ENCODE results near the gene CACNB4.
"Not testable (repeated sequence)": the region's sequence is repeated elsewhere in the genome, so short reads cannot be mapped to it uniquely, and the experiment has no call there.

CACNB4 gene

DNA sequence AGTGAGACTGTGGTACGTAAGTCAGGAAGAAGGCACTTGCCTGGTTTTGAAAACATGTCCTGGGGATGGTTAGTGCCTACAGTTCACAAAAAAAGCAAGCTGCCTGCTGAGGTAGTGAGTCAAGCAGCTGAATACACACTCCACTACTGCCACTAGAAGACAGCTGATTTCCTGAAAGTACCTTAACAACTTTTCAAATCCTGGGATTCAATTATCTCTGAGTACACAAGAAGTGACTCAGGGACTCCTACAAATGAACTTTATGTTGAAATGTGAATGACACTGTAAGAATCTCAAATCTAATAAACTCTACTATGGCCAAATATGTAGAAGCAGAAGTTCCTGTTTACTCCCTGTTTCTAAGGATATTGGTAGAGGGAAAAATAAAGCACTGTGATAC, 212.6 kb downstream of the CACNB4 start:
- peak; percentile 64 for DNase-seq

DNA sequence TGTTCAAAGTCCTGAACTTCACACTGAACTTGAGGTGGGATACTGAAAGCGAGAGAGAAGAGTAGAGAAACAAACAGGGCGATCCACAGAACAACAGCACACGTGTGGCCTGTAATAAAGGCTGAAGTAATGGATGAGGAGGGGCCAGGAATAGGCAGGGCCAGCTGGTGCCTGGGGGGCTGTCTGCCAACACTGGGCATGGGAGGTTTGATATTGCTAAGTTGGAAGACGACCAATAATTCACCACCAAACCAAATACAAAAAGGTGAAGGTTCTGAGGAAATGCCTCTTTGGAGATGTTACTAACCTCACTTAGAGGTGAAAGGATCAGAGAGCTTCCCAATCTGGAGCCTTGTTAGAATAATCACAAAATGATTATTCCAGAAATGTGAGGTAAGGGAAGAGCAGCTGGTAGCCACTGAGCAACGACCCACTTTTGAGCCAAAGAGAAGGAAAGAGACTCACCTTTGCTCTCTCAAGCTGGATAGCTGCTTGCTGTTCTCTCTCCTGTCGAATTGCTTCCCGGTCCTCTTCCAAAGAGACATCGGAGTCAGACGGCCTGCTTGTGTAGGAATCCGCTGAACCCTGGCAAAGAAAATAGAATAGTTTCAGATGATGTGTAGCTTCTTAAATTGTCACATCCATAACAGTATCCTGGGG, 215.9 kb downstream of the CACNB4 start:
- no peak for DNase-seq

DNA sequence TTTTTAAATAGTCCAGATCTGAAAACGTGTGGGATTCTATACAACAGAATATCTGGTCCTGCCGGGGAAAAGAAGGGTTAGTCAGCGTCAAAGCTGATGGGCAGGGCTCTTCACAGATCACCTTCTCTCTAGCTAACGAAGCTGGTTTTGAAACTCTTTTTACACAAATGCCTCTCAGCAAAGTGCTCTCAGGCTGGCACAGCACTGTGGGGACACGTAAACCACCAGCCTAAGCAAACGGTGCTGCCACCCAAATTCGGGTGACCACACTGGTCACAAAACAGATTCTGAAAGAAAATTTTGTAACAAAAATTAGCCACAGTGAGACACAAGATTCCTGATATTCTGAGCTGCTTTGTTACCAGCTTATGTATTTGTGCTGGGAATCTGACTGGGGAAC, 217.5 kb downstream of the CACNB4 start:
- DNase-seq: no peak

DNA sequence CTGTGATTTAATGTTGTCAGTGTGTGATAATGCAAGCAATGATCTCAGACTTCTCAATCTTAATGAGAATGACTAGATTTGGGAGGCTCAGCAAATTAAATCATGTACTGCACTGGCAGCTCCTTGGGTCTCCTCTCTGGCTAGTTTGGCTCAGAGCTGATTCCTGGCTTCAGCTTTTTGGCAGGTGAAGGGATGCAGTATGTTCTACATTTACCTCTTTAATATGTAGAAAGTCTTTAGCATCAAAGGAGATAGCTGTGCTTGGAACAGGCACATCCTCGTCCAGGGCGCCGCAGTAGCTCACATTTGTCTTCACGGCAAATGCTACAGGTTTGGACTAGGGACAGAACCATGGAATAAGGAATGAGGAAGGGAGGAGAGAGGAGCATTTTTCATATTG, 218.3 kb downstream of the CACNB4 start:
- no peak for DNase-seq

DNA sequence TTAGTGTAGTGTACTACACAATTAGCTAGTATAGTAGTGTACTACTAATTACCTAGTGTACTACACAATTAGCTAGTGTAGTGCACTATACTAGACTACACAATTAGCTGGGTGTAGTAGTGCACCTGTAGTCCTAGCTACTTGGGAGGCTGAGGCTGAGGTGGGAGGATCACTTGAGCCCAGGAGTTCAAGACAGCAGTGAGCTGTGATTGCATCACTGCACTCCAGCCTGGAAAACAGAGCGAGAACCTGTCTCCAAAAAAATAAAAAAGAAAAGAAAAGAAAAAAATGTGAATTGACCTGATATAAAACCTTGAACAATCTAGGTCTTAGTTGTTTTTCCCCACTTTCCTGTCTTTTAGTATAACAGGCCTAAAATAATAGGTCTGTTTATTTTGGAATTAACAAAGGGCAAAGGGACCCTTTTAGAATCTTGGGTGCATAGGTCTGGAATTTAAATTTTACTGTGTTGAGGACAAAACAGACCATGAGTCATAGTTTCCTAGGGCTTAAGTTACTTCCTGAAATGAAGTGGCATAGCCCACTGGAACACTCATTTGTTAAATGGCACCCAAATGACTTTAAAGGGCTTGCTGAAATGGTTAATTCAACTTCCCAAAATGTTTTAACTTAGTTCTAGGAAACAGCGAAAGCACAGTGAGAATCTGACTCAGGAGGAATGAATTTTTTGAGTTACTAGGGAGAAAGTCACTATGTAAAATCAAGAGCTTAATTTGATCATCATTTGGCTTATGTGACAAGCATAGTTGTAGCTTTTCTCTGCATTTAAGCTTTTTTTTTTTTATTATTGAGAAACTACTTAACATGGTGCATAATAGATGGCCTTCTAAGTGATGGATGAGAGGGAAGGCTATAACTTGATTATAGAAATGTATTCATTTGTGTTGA, 219.9 kb downstream of the CACNB4 start:
- DNase-seq: no peak

DNA sequence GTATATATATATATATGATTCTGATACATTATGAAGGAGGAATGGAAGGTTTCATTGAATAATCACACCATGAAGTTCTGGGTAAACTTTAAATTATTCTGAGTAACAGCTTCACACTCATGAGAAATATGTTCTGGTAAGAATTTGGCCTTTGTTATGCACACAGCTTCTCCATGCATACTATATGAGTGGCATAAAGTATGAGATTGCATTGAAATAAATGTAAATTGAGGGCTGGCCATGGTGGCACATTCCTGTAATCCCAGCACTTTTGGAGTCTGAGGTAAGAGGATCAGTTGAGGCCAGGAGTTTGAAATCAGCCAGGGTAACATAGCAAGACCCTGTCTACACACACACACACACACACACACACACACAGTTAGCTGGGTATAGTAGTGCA, 220.6 kb downstream of the CACNB4 start:
- no peak for DNase-seq

DNA sequence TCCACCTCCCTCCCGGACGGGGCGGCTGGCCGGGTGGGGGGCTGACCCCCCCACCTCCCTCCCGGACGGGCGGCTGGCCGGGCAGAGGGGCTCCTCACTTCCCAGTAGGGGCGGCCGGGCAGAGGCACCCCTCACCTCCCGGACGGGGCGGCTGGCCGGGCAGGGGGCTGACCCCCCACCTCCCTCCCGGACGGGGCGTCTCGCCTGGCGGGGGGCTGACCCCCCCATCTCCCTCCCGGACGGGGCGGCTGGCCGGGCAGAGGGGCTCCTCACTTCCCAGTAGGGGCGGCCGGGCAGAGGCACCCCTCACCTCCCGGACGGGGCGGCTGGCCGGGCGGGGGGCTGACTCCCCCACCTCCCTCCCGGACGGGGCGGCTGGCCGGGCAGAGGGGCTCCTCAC, 223.2 kb downstream of the CACNB4 start:
- not testable (repeated sequence) for DNase-seq

DNA sequence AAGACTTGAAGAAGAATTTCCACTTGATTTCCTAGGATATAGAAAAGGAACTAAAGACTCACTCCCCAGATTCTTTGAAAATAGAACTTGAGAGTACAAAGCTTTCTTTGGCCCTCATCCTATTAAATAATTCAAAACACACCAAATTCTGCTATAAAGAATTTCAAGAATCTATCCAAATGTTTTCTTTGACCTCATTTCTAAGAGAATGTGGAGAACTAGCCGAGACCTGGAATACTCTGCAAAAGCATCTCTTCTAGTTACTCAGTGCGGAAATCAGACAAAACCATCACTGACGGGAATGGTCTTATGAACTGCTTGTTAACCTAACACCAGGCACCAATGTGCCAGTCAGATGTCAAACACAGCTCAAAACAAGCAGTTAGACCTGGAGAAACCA, 226.4 kb downstream of the CACNB4 start:
- no peak for DNase-seq

DNA sequence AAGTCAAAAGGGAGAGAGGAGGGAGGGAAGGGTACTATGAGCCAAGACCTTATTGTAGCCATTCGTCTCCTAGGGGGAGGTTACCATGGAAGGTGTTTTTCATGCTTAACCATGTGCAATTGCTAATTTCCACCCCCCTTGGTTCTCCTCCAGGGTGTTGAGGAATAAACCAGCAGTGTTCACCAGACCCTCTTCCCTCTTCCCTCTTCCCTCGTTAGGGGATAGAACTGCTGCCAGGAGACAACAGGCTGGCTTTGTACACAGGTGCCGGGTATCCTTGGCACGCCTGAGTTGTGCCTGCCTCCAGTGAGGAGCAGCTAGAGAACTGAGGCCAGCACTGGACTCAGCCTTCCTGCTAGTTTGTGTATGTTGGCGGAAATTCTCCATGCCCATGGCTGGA, 229.6 kb downstream of the CACNB4 start:
- DNase-seq: no peak

DNA sequence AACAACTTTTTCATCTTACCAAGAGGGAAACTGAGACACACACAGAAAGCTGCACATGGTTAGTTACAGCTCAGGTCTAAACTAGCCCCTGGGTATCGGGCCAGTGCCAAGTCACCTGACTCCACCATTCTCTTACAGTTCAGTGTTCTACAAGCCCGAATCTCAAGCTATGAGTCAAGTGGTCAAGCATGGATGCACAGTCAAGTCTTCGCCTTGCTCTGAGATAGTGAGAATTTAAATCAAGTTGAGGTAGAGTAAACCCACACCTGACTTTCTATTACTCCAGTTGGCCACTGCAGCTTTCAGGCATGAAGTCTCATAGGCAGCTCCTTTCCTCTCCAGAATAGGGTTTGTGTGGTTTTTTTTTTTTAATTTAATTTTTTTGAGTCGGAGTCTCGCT, 236.1 kb downstream of the CACNB4 start:
- DNase-seq: no peak

DNA sequence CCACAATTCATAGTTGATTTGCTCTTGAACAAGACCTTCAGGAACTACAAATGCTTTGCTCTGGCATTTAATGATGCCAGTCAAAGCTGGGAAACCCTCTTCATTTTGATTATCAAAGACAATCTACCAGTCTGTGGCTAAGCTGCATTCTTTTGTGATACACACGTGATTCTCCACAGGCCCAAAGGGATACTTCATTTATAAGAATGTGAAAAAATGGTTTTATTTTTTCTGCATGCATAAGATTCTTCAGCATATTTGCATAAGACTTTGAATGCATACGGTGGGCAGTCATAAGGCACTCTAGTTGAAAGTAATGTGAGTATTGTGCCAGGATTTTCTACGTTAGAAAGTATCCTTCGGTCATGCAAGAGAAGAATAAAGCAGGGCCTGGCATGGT, 237.7 kb downstream of the CACNB4 start:
- no peak for DNase-seq

DNA sequence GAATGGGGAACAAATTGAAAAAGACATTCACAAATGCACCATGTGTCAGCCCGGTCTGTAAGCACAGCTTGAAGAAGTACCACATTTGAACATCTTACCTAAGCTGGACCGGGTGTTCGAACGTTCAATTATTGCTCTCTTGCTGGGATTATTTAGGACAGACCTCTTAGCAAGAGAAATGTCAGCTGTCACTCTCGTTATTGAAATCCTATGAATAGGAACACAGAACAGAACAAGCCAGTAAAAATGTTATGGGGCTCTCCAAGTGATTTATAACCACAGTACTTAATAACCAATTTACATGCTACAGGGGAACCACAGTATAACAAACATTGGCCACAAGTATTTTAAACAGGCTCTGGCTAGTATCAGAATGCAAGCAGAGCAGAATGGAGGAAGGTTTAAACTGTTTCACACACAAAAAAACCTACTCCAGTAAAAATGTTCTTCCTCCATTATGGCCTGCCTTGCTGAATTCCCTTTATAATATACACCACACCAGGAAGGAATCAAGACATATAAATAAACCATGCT, 238.2 kb downstream of the CACNB4 start:
- no peak for DNase-seq

DNA sequence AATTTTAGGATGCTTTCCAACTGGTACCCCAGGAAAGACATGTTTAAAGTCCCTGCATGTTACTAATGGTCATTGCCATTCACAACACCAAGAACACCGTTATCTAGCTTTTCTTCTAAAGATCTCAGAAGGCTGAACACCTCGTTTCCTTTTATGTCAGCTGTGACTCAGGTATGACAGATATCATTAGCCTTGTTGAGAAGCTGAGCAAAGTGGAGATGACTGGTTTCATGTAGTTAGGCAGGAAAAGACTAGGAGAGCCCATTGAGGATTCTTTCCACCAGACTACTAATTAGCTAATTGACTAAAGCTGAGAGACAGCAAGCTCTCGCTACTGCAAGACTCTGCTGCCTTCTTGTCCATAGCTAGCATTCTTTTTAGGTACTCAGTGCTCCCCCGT, 238.6 kb downstream of the CACNB4 start:
- DNase-seq: no peak

DNA sequence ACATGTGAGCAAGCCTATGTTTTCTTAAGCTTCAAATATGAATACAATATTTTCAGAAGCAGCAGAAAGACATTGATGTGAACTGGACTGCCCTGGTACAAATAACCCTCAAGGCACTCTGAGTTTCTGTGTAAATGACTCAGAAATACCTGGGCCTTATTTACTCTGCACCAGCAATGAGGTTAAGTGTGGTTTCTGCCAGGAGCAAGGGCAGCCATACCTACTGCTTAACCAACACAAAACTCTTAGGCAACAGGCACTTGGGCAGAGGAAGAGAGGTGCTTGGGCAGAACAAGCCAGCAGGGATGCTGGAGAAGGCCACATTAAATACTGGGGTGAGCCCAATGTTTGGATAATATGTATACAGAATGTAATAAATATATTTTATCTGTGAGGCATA, 241.2 kb downstream of the CACNB4 start:
- DNase-seq: no peak

DNA sequence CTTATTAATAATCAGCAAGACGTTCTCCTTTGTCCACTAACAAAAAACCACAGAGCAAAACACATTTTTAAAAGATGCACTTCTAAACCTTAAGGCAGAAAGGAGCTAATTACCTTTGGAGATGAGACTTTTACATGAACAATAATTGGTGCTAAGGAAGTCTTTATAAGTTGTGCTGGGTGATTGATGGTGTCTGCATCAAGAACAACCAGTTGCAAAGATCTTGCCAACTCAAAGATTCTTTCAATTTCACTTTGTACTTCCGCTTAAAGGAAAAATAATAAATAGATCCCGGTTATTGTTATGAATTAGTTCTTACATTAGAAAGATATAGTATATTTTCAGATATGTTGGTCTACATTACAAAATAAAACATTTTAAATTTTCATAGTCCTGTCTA, 243.7 kb downstream of the CACNB4 start:
- no peak for DNase-seq

DNA sequence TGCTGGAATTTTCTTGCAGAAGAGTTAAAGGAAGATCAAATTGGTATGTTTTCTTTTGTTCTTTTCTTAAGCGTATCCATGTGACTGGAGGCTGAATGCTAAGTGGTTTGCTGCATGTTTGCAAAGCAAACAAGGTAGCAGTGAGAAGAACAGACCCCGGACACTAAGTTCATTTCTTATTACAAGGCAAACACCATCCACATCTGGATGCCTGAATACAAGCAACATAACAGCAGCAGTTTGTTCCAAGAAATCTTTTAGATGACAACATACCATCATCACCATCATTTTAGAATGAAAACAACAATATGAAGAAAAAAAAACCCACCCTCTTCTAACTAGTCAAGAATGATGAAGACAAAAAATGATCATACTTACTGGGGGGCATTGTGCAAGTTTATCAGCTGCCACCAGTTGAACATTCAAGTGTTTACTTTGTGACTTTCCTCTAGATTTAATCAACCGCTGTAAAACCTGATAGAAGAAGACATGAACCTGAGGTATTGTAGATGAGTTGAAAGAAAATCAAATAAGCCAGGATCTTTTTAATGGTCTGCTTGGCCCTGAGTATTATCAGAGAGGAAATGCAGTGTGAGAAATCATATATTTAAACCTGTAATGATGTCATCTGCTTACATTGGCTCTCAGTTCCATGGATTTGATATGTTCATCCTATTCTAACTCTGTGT, 245.6 kb downstream of the CACNB4 start:
- no peak for DNase-seq

DNA sequence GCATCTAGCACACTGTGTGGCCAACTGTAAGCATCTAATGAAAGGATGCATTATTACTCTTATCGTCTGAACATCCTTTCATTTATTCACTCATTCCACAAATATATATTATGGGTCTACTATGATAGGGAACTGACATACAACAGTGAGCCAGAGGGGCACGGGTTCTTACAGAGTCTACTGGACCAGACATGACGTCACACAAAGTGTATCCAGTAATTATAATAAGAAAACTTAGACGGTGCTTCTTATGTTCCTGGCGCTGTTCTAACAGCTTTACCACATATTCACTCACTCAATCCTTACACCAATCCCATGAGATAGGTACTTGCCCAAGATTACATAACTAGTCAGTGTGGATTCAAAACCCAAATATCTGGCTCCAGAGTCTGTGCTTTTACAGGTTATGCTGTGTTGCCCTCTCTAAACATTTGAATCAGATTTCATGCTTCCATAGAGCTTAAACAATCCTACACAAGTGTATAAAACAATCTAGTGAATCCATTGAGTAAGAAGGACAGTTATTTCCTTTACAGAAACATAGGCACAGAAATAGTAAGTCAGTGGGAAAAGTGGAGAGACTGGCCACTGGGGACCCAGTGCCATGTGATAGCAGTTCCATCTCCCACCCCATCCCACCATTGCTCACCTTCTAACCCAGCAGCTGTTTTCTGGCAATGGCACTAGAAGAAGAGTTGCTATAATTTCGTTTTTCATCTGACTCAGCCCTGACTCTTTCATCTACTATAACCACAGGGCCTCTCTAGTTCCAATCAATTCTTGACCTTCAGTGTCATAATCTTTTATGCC, 246.4 kb downstream of the CACNB4 start:
- no peak for DNase-seq

DNA sequence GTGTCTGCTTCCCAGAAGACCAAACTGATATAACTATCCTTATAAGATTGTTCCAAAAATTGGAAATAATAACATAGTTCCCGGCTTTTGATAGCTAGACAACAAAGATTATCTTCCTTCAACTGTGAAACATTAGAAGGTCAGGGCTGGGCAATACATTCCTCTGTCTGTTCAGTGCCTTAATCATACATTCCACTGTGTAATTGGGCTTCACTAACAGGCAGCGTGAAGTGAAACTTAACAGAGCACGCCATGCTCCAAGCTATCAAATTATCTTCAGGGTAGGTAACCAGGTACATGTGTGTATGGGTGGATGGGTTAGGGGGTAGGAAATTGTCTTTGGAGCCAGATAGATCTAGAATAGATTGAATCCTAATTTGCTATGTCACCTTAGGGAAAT, 247.1 kb downstream of the CACNB4 start:
- DNase-seq: no peak

DNA sequence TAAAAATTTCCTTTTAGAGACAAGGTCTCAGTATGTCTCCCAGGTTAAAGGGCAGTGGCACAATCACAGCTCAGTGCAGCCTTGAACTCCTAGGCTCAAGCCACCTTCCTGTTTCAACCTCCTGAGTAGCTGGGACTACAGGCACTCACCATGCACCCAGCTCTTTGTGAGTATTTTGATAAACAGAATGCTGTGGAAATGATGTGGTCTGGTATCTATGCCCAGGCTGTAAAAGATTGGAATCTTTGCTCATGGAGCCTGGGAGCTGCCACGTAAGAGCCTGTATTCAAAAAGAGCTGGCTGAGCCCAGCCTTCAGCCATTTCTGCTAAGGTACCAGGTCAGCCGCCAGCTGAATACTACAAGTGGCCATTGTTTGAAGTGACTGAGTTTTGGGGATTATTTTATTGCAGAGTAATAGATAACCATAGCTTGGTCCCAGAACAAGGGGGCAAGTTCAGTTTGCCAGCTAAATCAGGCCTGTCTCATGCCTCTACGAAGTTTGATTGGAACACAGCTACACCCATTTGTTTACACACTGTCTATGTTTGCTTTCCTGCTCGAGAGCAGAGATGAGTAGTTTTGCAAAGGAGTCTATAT, 249.3 kb downstream of the CACNB4 start:
- DNase-seq: no peak

DNA sequence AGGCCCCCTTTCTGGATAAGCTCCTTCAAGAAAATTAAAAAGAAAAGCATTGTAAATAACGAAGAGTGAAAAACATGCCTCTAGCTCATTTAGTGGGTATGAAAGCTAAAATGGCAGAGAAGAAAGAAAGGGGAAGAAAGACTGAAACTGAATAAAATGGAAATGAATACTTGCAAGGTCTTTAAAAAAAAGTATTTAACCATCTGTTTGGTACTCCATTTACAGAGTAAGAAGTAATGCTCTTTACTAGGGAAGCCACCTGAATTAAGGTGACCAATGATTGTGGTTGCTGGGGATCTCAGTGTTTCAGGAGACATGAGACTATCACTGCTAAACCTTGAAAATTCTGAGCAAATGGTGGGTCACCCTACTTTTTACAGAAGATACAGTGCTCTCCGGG, 253.0 kb downstream of the CACNB4 start:
- no peak for DNase-seq

DNA sequence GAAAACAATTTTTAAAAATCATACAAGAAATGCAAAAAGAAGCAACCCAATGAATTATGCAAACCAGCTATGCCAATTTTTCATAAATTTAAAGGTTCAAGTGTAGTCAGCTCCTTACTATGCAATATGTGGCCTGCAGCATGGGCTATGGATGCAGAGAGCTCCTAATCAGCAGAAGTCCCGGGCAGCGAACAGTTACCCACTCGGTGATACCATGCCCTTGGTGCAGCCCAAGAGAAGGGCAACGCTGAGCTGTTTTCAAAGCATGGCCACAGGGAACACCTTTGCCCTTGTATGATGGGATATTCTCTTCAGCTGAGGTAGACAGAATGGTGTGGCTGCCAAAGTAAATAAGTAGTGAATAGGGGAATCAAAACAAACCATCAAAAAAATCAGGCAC, 253.4 kb downstream of the CACNB4 start:
- DNase-seq: no peak

DNA sequence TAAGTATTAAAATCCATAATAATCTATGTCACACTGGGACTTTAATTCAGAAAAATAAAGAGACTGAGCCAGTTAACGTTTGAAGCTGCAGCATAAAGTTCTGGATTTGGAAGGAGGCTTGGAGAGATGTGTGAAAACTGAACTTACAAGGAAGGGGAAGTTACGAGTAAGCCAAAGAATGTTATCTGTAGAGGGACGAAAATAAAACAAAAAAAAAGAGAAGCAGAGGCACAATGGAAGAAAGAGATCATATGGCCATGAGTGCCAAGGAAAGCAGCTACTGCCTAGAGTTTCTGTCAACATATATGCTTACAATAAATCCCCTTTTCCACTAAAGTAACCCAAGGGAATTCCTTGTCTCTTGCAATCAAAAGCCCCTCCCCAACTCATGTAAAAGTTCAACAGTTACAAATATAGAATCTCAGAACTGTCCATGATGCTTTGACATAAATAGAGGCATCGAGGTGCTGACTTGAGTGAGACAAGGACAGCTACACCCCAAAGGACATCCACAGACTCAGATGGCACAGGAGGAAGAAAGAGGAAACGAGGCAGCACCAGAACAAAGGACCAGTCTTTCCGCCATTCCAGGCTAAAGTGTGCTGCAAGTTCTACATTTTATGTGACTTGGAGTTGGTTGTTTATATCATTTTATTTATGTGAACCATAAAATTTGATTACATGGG, 254.5 kb downstream of the CACNB4 start:
- DNase-seq: no peak
